CD4-positive, CD25-positive, alpha-beta regulatory T cell (primary cell): ENCODE measurements around the gene CDC42BPG. TPM values are rescaled to one million over a fixed set of nuclear protein-coding genes. Genes with fewer than 3 reads are reported as not detected.

Source experiments
- ATAC-seq, 2 donors: fragments of 150-1000 bp; cut with Tn5 transposase; one replicate each; pipeline ENCODE4 v1.10.0; 2021; ENCODE audit warnings: low read depth in 2 of 2, moderate number of reproducible peaks in 2 of 2, moderate library complexity in 1 of 2
- DNase-seq, 3 donors: peaks; one replicate each; pipeline versions ENCODE4 v3.0.0 to v3.0.0-alpha.2; 2012 to 2022; ENCODE audit warnings: mixed read lengths in 1 of 3
- H3K27ac ChIP-seq: one replicate; pipeline ENCODE4 v1.7.0; 2013; ENCODE audit warnings: mild to moderate bottlenecking, low read length; ENCODE audit not compliant: insufficient read depth, poor library complexity, severe bottlenecking
- H3K27me3 ChIP-seq: one replicate; pipeline ENCODE4 v1.7.0; 2013; ENCODE audit warnings: low read length; ENCODE audit not compliant: control insufficient read depth, insufficient read depth
- H3K36me3 ChIP-seq: one replicate; pipeline ENCODE4 v1.7.0; 2013; ENCODE audit warnings: mild to moderate bottlenecking, low read length, moderate library complexity; ENCODE audit not compliant: control insufficient read depth, insufficient read depth
- H3K4me1 ChIP-seq: 2 replicates; pipeline ENCODE4 v1.7.0; 2013; ENCODE audit warnings: mild to moderate bottlenecking, low read length; ENCODE audit not compliant: insufficient read depth, control insufficient read depth, poor library complexity, severe bottlenecking
- H3K4me3 ChIP-seq: one replicate; pipeline ENCODE4 v1.7.0; 2013; ENCODE audit warnings: low read depth, mild to moderate bottlenecking, low read length, moderate library complexity
- H3K9me3 ChIP-seq, 2 experiments: 1 replicate in 1 of 2; 2 replicates in 1 of 2; pipeline ENCODE4 v1.7.0; 2013; ENCODE audit warnings: low read length in 2 of 2, mild to moderate bottlenecking in 1 of 2, moderate library complexity in 1 of 2; ENCODE audit not compliant: control insufficient read depth in 2 of 2
- H3K27ac Mint-ChIP-seq, 3 donors: one replicate each; pipeline ENCODE4 v1.8.0; 2020 to 2022; ENCODE audit warnings: mild to moderate bottlenecking in 3 of 3, mixed read lengths in 3 of 3, moderate library complexity in 2 of 3
- H3K27me3 Mint-ChIP-seq: one replicate; pipeline ENCODE4 v1.8.0; 2022; ENCODE audit warnings: mild to moderate bottlenecking, mixed read lengths
- H3K36me3 Mint-ChIP-seq: one replicate; pipeline ENCODE4 v1.8.0; 2020; ENCODE audit warnings: mixed read lengths
- H3K4me1 Mint-ChIP-seq, 4 donors: one replicate each; pipeline ENCODE4 v1.8.0; 2020 to 2022; ENCODE audit warnings: mixed read lengths in 4 of 4, mild to moderate bottlenecking in 1 of 4
- H3K4me3 Mint-ChIP-seq, 4 donors: one replicate each; pipeline ENCODE4 v1.8.0; 2020 to 2022; ENCODE audit warnings: mild to moderate bottlenecking in 4 of 4, mixed read lengths in 4 of 4, moderate library complexity in 3 of 4
- H3K9me3 Mint-ChIP-seq, 7 donors: one replicate each; pipeline ENCODE4 v1.8.0; 2020 to 2022; ENCODE audit warnings: mixed read lengths in 7 of 7, mild to moderate bottlenecking in 3 of 7, moderate library complexity in 2 of 7
- polyA plus RNA-seq, 4 donors: library from polyadenylated mRNA; unstranded; fragments of 300-500 nt; fragmentation: Illumina TruSeq; gene quantifications; one replicate each; pipeline ENCODE4 v1.2.3, GENCODE V29; 2021
- total RNA-seq: library from RNA; stranded (reverse); gene quantifications from one replicate; pipeline ENCODE4 v1.2.3, GENCODE V29; 2022

The CDC42BPG gene
- total and polyA plus RNA-seq, 5 donors from 2014 or later, result 0.11 to 11.6 (median 0.13) TPM; not detected in 2

GRCh38 chr11:64787526-64788320 lies 56.7 kb downstream of the CDC42BPG start:
- Histone ChIP-seq H3K4me3 (no peak overlapping the region), H3K9me3 (no peaks in the 10 kb centered on the region), H3K27me3 (no peaks in the 10 kb centered on the region), H3K4me1 (peaks cover 6% of the 10 kb centered on the region), H3K36me3 (peaks cover 32% of the 10 kb centered on the region), H3K27ac (no peak overlapping the region)
- Mint-ChIP-seq H3K4me1 (peaks cover 5 to 11% (median 7%) of the 10 kb centered on the region in 4 donors), H3K9me3 (no peaks in the 10 kb centered on the region), H3K27me3 (no peaks in the 10 kb centered on the region), H3K36me3 (peaks cover 9% of the 10 kb centered on the region), H3K27ac (peak overlapping the region; percentile 43 to 73 (median 56)), H3K4me3 (peak overlapping the region in 1 of 4 donors; percentile 58)
- ATAC-seq (peak; percentile 61 to 67), DNase-seq (peak; percentile 39 to 64 (median 57))

- H3K27me3 Mint-ChIP-seq, result no peaks in the 10 kb centered on the region
- H3K9me3 Mint-ChIP-seq, result no peaks in the 10 kb centered on the region
- H3K27ac Mint-ChIP-seq, result no peak overlapping the region
- DNase-seq, result no peak
- no peak for ATAC-seq
- Histone ChIP-seq H3K9me3 (no peaks in the 10 kb centered on the region), H3K4me1 (peaks cover 7% of the 10 kb centered on the region), H3K27me3 (no peaks in the 10 kb centered on the region), H3K4me3 (no peak overlapping the region), H3K36me3 (peaks cover 26% of the 10 kb centered on the region), H3K27ac (no peak overlapping the region)
- H3K36me3 Mint-ChIP-seq, result peaks cover 9% of the 10 kb centered on the region
- H3K4me3 Mint-ChIP-seq, result no peak overlapping the region
- H3K4me1 Mint-ChIP-seq, result peaks cover 5 to 13% (median 10%) of the 10 kb centered on the region in 4 donors
These were observed 58.1 kb downstream of the CDC42BPG start for GRCh38 chr11:64786308-64786707.

DNA sequence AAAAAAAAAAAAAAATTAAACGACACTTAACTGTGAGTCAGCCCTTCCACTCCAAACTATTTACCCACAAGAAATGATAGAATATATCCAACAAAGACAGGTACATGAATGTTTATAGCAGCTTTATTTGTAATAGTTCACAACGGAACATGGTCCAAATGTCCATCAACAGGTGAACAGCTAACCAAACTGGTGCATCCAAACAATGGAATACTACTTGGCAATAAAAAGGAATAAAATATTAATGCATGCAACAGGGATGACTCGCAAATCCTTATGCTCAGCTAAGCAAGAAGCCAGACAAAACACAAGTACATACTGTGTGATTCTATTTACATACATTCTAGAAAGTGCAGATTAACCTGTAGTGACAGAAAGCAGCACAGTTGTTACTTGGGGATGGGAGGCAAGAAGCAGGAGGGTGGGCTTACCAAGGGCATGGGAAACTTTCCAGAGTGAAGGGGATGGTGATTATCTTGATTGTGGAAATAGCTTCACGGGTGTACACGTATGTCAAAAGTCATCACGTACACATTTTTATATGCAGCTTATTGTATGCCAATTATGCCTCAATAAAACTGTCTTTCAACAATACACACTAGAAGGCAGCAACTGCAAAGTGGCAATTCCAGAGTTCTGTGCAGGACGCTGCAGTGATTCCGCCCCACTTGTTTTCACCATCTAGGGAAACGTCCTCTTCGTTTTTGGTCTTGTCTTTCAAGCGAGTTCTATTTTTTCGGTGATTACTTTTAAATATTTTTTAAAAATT lies 59.5 kb downstream of the CDC42BPG start:
- Histone ChIP-seq H3K4me3 (no peak overlapping the region), H3K27me3 (no peaks in the 10 kb centered on the region), H3K4me1 (peaks cover 20% of the 10 kb centered on the region), H3K36me3 (peaks cover 18% of the 10 kb centered on the region), H3K9me3 (no peaks in the 10 kb centered on the region), H3K27ac (no peak overlapping the region)
- Mint-ChIP-seq H3K27ac (no peak overlapping the region), H3K36me3 (peaks cover 4% of the 10 kb centered on the region), H3K4me1 (peaks cover 14 to 26% (median 22%) of the 10 kb centered on the region in 4 donors), H3K9me3 (no peaks in the 10 kb centered on the region), H3K27me3 (no peaks in the 10 kb centered on the region), H3K4me3 (no peak overlapping the region)
- DNase-seq, result no peak
- ATAC-seq, result no peak

DNA sequence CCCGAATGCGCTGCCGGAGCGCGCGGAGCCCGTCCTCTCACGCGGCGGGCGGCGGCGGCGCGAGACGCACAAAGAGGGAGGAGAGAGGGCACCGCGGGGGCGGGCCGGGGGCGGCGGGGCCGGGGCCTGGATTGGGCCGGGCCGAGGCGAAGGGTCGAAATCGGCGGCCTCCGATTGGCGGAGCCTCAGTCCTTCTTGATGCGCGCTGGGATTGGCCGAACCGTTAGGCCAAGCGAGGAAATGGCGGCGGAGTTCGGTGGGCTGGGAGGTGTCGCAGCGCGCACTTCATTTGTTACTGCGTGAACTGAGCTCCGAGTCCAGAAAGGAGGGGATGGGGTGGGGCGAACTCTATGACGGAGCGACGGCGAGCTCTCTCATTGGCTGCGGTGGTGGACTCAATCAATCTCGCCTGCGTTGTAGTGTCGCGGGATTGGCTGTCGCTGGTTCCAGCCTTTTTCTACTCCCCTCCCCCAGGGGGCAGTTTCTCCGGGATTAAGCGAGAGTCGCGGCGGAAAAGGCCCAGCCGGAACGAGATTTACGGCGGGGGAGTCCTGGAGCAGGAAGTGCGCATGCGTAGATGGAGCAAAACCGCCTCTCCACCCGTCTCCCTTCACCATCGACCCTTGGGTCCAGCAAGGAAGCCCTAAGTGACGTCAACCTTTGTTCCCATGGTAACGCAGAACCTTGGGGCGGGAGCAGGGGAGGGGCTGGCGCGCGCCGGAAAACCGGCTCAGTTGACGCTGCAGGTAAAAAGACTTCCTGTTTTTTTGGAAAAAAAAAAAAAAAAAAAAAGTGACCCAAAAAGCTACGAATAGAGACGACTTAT lies 65.8 kb downstream of the CDC42BPG start, which contains the start of gene SF1:
SF1 (minus strand) TSS at position 70 of the 826 bp plus-strand sequence. CDS start 150 bp downstream, outside the sequence.
- Mint-ChIP-seq H3K4me1 (peaks cover 35 to 73% (median 59%) of the 10 kb centered on the region in 4 donors), H3K36me3 (peaks cover 34% of the 10 kb centered on the region), H3K9me3 (no peaks in the 10 kb centered on the region), H3K27ac (peak within 1 kb of the TSS; percentile 100), H3K4me3 (peak within 1 kb of the TSS; percentile 93 to 99 (median 94)), H3K27me3 (peaks cover 17% of the 10 kb centered on the region)
- peak; percentile 99 to 100 (median 100) for DNase-seq
- H3K27me3 ChIP-seq, result no peaks in the 10 kb centered on the region
- peak within 1 kb of the TSS; percentile 100 for H3K4me3 ChIP-seq
- H3K36me3 ChIP-seq, result peaks cover 38% of the 10 kb centered on the region
- peak within 1 kb of the TSS; percentile 99 for H3K27ac ChIP-seq
- no peaks in the 10 kb centered on the region for H3K9me3 ChIP-seq
- ATAC-seq, result peak; percentile 86 to 87
- H3K4me1 ChIP-seq, result peaks cover 60% of the 10 kb centered on the region

DNA sequence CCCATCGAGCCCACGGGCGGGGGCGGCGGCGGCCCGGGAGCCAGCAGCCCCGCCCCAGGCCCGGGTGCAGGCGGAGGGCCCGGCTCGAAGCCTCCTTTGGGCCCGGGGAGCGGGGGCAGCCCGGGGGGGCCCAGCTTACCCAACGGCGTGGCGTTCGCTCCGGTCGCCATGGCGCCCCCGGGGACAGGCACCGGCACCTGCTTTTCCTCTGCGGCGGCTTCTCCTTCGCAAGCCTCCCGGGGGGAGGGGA lies 66.3 kb downstream of the CDC42BPG start:
- Histone ChIP-seq H3K9me3 (no peaks in the 10 kb centered on the region), H3K36me3 (peaks cover 43% of the 10 kb centered on the region), H3K27me3 (no peaks in the 10 kb centered on the region), H3K4me3 (no peak overlapping the region), H3K4me1 (peaks cover 65% of the 10 kb centered on the region), H3K27ac (peak overlapping the region; percentile 99)
- H3K4me1 Mint-ChIP-seq, result peaks cover 35 to 79% (median 64%) of the 10 kb centered on the region in 4 donors
- DNase-seq (no peak), ATAC-seq (no peak)
- H3K27me3 Mint-ChIP-seq, result peaks cover 17% of the 10 kb centered on the region
- H3K4me3 Mint-ChIP-seq, result peak overlapping the region; percentile 92 to 99 (median 92)
- H3K9me3 Mint-ChIP-seq, result no peaks in the 10 kb centered on the region
- H3K36me3 Mint-ChIP-seq, result peaks cover 39% of the 10 kb centered on the region
- peak overlapping the region; percentile 100 for H3K27ac Mint-ChIP-seq

DNA sequence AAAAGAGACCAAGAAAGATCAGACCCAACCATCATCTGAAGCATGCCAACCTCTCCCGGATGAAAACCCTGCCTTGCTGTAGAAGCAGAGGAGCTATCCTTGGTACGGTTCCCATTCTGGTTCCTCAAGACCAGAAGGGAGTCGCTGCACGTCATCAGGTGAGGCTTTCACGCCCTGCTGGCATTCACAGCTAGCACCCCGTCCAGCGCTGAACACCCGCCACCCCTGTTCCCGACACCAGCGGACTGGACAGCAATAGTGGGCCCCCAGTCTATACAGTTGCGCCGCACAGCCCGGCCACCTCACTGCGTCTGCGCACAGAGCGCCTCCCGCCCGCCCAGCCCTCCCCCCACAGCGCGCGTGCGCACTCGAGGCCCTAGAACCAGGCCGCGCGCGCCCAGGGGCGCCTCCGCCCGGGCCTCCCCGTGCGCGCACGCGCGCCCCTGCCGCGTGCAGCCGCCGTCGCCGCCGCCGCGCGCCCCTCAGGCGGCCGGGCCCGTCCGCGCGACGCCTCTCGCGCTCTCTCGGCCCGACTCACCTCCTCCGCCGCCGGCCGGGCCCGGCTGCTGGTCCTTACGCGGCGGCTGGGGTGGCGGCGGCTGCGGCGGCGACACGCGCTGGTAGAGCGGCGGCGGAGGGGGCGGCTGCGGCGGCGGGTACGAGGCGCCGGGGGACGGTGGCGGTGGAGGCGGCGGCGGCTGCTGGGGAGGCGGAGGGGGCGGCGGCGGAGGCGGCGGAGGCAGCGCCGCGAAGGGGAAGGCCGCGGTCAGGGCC lies 66.8 kb downstream of the CDC42BPG start:
- H3K4me1 ChIP-seq, result peaks cover 70% of the 10 kb centered on the region
- Mint-ChIP-seq H3K27me3 (peaks cover 17% of the 10 kb centered on the region), H3K4me1 (peaks cover 36 to 83% (median 68%) of the 10 kb centered on the region in 4 donors), H3K9me3 (no peaks in the 10 kb centered on the region), H3K27ac (peak overlapping the region; percentile 93 to 95 (median 95)), H3K36me3 (peaks cover 42% of the 10 kb centered on the region), H3K4me3 (peak overlapping the region; percentile 92 to 99 (median 94))
- H3K4me3 ChIP-seq, result peak overlapping the region; percentile 100
- peak in 1 of 2 donors; percentile 0 for ATAC-seq
- no peaks in the 10 kb centered on the region for H3K27me3 ChIP-seq
- peaks cover 48% of the 10 kb centered on the region for H3K36me3 ChIP-seq
- peak; percentile 75 to 86 (median 83) for DNase-seq
- H3K9me3 ChIP-seq, result no peaks in the 10 kb centered on the region
- H3K27ac ChIP-seq, result peak overlapping the region; percentile 99

DNA sequence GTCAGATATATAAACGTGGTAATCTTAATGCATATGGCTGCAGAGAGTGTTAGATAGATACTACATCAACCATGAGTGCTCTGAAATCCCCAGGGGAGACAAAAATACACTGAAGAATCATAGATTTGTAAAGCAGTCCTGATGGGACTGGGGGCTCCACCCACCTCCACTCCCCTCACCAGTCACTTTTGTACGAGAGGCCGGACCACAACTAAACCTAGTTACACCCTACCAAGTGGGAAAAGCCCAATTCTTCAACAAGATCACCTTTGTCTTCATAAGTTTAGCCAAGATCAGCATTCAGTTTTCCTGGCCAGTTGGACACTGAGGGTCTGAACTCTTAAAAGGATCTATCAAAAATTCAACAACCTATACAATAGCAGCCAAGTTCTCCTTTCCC lies 67.6 kb downstream of the CDC42BPG start:
- no peaks in the 10 kb centered on the region for H3K9me3 Mint-ChIP-seq
- peak overlapping the region; percentile 92 to 99 (median 94) for H3K4me3 Mint-ChIP-seq
- H3K27ac ChIP-seq, result peak overlapping the region; percentile 76
- H3K27me3 ChIP-seq, result no peaks in the 10 kb centered on the region
- H3K4me3 ChIP-seq, result peak overlapping the region; percentile 100
- peaks cover 17% of the 10 kb centered on the region for H3K27me3 Mint-ChIP-seq
- H3K4me1 Mint-ChIP-seq, result peaks cover 44 to 85% (median 72%) of the 10 kb centered on the region in 4 donors
- DNase-seq (no peak), ATAC-seq (no peak)
- peaks cover 49% of the 10 kb centered on the region for H3K36me3 Mint-ChIP-seq
- peaks cover 78% of the 10 kb centered on the region for H3K4me1 ChIP-seq
- H3K9me3 ChIP-seq, result no peaks in the 10 kb centered on the region
- peaks cover 55% of the 10 kb centered on the region for H3K36me3 ChIP-seq
- H3K27ac Mint-ChIP-seq, result peak overlapping the region; percentile 93 to 95 (median 95)
